ENCODE results near the gene PLEKHJ1.

Gene PLEKHJ1

DNA sequence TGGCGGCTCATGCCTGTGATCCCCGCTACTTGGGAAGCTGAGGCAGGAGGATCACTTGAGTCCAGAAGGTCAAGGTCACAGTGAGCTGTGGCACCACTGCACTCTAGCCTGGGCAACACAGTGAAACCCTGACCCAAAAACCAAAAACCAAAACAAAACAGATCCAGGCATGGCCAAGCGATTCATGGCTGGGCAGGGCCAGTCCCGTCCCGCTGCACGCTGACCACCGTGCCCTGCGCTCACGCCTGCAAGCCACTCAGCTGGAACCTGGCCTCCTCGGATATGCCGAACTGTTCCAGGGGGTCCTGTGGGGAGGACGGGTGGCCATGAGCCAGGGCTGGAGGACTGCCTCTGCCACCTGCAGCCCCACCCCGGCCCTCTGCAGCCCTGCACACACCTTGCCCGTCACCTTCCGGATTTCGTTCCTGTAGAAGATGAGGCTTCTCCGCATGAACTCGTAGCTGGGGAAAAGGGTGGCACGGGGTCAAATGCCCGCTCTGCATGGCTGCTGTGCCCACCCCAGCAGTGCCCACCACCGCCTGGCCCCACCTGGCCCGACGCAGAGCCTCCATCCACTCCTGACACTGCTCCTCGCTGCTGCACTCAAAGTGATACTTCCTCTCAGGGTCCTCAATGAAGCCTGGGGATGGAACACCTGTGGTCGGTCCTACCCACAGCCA, 2.4 kb downstream of the PLEKHJ1 start:
- no peak for DNase-seq

DNA sequence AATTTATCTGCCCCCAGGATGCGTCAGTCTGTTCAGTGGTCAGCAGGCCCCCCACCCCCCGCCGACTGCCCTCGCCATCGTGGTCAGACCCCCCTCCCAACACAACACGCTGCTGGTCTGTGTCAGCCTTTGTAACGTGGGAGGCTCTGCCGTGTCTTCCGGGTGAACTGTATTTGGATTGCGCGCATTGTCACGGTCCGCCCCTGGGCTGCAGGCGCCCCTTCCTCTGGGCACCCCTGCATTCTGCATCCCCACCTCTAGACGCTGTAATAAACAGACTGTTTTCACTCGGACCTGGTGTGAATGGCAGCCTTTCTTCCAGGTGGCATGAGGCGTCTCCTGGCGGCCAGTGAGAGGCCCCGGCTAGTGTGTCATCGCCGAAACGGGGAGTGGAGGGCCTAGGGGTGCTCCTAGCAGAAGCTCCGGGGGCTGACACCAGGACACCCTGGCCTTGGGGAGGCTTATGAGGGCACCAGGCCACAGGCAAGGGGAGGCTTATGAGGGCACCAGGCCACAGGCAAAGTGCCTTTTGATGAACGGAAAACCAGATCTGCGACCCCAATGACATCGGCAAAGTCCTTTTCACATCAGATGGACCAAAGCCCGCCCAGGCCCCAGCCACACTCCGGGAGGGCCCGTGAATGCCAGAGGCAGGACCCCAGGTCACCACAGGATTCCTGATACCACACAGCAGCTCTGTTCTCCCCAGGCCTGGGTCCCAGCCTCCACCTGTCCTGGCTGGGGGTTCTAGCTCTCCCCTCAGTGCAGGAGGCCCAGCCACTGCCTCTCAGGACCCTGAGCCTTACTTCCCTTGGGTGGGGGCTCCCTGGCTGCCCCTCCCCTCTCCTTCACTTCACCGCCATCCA, 3.6 kb downstream of the PLEKHJ1 start:
- DNase-seq: no peak

DNA sequence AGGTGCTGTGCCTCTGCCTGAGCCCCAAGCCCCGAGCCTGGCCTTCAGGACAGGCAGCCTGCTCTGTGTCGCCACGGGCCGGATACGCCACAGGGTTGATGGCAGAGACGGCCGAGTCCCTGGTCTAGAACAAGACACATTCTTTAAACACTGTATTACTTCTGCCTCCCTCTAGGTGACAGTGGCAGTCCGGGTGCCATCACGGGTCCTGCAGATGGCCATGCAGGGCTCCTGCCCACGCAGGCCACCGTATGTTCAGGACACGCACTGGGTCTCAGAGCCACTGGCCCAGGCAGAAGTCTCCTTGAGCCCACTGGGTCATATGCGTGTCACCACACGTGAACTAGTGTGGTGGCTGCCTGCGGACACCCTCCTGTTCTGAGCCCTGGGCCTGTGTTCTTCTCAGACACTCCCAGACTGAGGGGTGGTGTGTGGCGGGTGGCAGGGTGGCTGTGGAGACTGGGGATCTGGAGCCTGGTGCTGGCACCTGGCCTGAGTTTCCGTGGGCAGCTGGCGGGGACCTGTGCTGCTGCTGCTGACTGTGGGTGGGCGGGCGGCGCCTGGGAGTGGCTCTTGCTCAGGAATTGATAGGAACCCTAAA, 4.4 kb downstream of the PLEKHJ1 start:
- no peak for DNase-seq

DNA sequence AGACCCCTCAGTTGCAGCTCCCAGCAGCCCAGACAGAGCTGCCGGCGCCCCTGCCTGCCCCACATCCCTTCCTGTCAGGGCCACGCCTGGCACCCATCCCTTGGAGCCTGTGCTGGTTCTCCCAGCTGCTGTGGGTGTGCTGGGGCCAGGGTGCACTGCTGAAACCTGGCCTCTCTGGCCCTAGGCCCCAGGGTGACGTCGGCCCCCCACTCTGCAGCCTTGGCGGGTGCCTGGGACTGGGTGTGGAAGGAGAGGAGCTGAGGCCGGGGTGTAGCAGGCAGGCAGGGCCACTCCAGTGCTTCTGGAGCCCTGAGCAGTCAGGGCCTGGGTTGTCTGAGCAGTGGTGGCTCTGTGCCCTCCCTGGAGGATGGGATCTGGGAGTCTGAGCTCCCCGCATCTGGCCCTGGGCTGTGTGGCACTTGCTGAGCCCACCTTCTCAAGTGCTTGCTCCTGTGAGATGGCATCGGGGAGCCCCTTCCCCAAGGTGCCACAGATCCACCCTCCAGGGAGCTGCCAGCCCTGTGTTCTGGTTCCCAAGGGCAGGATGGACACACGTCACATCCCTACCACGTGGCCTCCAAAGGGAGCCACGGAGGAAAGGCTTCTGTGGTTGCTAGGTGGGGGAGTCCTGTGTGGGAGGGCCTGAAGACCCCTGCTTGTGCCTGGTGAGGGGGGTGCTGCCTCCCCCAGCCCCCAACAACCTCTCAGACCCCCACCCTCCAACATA, 5.2 kb downstream of the PLEKHJ1 start:
- DNase-seq: no peak

DNA sequence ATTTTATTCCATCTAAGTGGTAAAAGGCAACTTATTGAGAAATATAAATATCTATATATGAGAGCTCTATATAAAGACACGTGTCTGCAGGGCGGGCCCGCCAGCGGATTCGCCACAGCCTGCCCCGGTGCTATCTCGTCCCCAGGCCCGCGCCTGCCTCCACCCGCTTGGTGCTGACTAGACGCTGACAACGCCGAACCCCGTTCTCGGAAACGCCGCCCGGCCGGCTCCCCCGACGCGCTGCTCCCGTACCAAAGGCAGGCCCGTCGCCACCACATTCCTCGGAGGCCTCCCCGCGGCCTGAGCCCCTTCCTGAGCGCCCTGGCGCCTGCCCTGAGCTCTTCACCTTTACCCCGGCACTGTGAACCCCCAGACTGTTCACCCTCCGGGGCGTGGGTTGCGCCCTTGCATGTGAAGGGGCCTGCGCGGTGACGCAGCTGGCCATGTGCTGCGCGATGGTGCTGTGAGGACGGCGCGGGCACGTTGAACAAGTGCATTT, 6.0 kb downstream of the PLEKHJ1 start:
- DNase-seq: no peak

DNA sequence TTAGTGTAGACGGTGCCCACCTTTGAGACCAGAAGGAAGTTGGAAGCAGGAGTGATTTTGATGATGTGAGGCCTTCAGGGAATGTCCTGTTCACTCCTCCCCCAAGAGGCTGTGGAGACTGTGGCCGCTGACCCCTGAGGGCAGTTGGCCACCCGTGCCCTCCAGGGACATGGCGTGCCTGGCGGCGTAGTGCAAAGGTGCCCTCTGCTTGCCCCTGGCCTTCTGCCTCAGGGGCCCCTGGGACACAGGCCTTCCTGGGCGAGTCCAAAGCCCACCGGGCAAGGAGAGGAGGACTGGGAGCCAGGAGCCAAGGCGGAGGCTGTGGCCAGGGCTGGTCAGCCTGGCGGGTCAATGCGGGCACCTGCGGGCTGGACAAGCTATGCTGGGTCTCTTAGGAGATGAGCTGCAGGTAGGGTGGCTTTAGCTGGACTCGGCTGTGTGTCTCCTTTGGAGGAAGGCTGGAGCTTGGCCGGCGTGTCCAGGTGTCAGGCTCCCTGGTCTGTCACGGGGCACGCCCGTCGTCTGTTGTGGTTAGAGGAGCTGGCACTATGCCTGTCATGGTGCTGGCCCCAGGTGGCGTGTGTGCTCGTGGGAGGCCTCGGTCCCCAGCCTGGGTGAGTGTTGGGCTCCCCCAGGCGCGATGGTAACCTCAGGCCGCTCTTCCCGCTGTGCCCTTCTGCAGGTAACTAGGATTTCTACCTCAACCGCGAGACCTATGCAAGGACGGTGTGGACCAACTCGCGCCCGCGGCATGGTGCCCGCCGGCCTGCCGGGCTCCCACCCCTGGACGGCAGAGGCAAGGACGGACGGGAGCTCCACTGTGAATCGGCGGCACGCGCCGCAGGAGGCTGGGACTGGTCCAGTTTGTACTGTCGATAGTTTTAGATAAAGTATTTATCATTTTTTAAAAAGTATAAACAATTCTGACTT, 6.8 kb downstream of the PLEKHJ1 start:
- no peak for DNase-seq

DNA sequence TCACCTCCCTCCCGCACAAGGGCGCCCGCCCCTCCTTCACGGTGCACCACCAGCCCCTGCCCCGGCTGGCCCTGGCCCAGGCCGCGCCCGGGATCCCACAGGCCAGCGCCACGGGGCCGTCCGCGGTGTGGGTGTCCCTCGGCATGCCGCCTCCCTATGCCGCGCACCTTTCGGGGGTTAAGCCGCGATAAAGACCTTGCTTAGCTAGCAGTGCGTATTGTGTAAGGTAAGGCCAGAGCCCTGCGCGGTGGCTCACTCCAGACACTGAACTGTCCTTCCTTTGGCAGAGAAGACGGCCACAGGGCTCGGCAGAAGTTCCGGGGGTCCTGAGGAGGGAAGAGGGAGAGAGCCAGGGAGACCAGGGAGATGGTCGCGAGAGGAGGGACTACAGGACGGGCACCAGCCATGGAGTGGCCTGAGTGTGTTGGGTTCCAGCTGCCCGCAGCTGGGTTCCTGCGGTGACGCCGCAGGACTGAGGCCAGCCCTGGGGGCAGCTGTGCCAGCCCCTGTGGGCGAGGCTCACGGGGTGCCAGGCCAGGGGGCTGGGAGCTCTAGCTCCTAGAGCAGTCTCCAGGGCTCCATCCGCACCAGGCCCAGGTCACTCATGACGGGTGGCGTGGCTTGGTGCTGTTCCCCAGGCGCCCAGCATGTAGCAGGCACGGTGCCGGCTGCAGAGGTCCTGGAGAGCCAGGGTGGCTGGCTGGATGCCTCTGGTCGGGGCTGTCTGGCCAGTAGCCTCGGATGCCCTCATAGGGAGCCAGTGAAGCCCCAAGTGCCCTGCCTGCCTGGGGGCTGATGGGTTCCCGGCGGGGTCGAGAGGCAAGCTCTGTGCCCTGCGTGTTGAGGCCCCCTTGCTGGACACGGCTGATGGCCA, 7.7 kb downstream of the PLEKHJ1 start:
- DNase-seq: no peak

DNA sequence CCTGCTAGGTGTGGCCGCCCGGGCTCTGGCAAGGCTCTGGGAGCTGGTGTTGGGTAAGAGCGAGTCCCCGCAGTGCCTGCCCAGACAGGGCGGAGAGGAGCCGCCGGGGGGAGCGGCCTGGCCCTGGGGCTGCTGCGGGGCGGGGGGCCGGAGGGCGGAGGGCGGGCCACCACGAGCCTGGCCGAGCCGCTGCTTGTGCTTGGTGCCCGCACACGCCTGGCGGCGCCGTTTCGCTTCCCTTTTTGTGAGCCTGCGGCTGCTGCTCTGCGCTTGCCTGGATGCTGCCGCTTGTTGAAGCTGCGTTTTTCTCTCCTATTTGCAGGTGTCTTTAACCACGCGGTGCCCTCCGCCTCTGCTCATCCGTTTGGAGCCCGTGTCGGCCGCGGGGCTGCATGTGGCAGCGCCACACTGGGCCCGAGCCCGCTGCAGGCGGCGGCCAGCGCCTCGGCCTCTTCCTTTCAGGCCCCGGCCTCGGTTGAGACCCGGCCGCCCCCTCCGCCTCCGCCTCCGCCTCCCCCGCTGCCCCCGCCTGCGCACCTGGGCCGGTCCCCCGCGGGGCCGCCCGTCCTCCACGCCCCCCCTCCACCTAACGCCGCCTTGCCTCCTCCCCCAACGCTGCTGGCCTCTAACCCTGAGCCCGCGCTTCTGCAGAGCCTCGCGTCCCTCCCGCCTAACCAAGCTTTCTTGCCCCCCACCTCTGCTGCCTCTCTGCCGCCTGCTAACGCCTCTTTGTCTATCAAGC, 8.5 kb downstream of the PLEKHJ1 start:
- no peak for DNase-seq

DNA sequence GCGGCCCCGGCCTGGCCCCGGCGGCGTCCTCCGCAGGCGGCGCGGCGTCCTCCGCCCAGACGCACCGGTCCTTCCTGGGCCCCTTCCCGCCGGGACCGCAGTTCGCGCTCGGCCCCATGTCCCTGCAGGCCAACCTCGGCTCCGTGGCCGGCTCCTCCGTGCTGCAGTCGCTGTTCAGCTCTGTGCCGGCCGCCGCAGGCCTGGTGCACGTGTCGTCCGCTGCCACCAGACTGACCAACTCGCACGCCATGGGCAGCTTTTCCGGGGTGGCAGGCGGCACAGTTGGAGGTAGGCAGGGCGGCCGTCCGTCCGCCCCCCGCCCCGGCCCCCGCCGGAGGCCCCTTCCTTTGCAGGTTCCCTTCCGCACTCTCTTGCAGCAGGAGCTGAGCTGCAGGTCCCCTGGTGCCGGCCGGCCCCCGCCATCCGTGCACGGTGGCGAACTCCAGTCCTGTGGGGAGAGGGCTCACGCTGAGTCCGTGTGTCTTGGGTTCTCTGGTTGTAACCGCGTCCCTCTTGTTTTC, 9.2 kb downstream of the PLEKHJ1 start:
- no peak for DNase-seq

DNA sequence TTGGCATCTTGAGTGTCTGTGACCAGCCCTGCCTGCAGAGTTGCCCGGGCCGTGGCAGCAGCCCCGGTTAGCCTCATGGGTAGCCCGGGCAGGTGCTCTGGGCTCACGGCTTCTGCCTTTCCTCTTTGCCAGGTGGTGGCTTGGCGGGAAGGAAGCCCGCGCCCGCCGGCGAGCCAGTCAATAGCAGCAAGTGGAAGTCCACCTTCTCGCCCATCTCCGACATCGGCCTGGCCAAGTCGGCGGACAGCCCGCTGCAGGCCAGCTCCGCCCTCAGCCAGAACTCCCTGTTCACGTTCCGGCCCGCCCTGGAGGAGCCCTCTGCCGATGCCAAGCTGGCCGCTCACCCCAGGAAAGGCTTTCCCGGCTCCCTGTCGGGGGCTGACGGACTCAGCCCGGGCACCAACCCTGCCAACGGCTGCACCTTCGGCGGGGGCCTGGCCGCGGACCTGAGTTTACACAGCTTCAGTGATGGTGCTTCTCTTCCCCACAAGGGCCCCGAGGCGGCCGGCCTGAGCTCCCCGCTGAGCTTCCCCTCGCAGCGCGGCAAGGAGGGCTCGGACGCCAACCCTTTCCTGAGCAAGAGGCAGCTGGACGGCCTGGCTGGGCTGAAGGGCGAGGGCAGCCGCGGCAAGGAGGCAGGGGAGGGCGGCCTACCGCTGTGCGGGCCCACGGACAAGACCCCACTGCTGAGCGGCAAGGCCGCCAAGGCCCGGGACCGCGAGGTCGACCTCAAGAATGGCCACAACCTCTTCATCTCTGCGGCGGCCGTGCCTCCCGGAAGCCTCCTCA, 9.9 kb downstream of the PLEKHJ1 start:
- DNase-seq: no peak

DNA sequence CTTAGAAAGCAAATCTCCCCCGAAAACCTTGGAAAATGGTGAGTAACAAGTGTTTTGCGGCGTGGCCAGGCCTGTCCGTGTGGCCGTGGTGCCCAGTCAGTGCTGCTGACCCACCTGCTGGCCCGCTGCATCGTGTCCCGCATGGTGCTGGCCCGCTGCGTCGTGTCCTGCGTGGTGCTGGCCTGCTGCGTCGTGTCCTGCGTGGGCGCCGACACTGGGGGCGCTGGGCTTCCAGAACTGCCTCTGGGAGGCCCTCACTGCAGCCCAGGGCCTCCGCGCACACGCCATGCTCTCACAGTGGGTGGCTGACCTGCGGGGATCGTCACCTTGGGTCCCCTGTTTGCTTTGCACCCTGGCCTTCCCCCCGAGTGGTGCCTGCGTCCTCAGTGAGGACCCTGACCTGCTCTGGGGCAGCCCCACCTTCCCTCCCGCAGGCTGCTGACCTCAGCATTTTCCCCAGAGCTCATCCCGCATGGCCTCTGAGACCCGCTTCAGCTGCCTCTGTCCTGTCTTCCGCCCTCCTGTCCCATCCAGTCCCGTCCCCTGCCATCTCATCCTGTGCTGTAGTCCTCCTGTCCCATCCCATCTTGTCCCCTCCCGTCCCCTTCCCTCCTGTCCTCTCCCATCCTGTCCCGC, 10.6 kb downstream of the PLEKHJ1 start:
- no peak for DNase-seq

DNA sequence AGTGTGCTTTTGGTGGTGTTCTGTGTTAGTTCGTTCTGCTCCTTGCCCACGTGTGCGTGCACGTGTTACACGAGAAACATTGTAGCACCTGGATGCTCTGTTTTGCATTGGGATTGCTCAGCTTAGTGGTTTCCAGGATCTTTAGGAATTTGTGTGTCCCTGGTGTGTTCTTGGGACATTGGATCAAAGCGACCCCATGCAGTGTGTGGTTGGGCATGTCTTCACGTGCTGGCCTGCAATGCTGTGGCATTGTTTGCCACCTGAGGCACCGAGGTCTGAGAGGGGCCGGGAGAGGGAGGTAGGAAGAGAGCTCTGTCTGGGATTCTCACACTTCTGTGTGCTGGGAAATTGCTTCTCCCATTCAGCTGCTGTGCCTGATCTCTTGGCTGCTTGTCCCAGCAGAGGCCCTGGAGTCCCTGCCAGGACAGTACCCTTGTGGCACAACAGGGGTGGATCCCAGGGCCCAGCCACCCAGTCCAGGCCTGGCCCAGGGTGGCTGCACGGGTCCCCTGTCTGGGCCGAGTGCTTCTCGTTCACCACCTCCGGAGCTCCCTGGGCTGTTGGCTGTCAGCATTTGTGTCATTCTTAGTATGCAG, 11.3 kb downstream of the PLEKHJ1 start:
- no peak for DNase-seq

DNA sequence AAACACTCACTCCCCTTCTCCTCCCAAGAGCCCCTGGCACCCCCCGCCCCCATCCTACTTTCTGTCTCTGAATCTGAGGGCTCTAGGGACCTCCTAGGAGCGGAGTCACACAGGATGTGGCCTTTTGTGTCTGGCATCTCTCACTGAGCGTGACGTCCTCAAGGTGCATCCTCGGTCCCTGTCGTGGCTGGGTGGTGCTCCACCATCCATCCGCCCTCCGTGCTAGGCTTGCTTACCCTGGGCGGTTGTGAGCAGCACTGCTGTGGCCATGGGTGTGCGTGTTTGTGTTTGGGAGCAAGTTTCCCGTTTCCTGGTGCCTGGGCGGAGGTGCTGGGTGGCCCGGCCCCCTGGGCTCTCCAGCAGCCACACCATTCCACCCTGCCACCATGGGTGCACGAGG, 12.2 kb downstream of the PLEKHJ1 start:
- DNase-seq: no peak

DNA sequence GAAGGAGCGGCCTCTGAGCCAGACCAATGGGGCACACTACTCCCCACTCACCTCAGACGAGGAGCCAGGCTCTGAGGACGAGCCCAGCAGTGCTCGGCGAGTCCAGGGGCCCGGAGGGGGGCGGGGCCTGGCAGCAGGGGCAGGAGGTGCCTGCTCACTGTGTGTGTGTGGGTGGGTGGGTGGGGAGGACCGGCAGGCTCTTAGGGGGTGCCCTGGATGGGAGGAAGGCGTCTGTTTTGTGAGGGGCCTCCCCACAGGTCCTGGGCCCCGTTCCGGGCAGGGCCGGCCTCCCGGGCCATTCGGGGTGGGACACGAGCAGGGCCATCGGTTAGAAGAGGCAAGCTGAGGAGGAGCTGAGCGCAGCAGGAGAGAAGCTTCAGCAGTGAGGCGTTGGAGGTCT, 12.7 kb downstream of the PLEKHJ1 start:
- no peak for DNase-seq

DNA sequence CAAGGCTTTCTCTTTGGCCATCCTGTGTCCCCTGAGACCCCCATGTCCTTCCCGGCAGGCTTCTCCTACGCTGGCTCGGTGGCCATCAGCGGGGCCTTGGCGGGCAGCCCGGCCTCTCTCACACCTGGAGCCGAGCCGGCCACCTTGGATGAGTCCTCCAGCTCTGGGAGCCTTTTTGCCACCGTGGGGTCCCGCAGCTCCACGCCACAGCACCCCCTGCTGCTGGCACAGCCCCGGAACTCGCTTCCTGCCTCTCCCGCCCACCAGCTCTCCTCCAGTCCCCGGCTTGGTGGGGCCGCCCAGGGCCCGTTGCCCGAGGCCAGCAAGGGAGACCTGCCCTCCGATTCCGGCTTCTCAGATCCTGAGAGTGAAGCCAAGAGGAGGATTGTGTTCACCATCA, 14.2 kb downstream of the PLEKHJ1 start:
- DNase-seq: no peak

DNA sequence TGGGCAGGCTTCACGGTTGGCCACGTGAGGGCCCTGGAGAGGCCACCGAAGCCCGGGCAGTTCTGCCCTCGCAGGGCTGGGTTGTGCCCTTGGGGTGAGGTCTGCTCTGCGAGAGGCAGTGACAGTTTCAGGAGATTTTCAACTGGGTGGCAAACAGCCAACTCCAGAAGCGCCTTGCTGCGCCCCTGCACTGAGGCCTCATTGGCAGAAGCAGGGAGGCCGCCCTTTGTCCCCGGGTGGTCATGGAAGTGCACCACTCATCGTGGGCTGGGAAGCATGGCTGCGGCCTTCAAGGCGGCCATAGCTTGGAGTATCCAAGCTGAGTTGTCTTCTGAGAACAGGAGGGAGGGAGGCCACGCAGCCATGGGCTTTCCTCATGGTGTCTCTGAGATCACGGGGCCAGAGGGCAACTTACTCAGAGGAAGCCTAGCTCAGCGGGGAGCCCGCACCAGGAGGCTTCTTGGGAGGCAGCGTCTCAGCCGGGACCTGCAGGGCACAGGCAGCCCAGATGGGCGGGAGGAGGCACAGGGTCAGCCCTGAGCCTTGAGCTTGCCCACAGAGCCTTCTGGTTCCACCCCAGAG, 14.8 kb downstream of the PLEKHJ1 start:
- no peak for DNase-seq

DNA sequence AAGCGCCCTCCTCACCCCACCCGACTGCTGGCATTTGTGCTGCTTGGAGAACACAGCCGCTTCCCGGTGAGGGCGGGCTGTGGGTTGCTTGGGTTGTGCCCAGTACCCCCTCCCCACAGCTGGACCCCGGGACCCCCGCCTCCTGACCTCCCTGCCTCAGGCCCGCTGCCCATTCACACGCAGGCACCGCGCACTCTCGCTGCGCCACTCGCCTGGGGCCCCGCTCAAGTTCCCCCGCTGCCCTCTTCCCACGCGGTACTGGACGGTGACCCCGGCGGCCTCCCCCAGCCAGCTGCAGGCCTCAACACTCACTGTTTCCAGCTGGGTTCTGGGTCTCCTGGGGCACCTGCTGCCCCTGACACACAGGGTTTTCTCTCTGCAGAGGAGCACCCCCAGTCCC, 16.4 kb downstream of the PLEKHJ1 start:
- DNase-seq: no peak

DNA sequence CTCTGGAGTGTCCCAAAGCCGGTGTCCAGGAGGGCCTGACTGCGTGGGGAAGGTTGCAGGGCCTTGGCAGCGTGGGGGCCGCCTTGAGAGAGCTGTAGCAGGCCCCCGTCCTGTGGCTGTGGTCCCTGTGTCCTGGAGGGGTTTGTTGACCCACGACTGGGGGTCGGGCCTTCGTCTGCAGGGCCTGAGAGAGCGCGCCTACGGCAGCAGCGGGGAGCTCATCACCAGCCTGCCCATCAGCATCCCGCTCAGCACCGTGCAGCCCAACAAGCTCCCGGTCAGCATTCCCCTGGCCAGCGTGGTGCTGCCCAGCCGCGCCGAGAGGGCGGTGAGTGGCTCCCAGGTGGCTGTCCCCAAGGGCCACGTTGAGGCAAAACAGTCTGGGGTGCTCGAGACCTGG, 18.5 kb downstream of the PLEKHJ1 start:
- DNase-seq: no peak

Data from GOT3 (cell line).